Eye (tissue), 1 donor: Measurements from ENCODE around the gene HPN.
A peak's percentile ranks its signal among the peaks of the same experiment; 100 is the strongest.
"Not testable (repeated sequence)": the region's sequence is repeated elsewhere in the genome, so short reads cannot be mapped to it uniquely, and the experiment has no call there.

Experiments
- DNase-seq: peaks from one replicate; pipeline ENCODE4 v3.0.0-alpha.2; 2015

Gene HPN

DNA sequence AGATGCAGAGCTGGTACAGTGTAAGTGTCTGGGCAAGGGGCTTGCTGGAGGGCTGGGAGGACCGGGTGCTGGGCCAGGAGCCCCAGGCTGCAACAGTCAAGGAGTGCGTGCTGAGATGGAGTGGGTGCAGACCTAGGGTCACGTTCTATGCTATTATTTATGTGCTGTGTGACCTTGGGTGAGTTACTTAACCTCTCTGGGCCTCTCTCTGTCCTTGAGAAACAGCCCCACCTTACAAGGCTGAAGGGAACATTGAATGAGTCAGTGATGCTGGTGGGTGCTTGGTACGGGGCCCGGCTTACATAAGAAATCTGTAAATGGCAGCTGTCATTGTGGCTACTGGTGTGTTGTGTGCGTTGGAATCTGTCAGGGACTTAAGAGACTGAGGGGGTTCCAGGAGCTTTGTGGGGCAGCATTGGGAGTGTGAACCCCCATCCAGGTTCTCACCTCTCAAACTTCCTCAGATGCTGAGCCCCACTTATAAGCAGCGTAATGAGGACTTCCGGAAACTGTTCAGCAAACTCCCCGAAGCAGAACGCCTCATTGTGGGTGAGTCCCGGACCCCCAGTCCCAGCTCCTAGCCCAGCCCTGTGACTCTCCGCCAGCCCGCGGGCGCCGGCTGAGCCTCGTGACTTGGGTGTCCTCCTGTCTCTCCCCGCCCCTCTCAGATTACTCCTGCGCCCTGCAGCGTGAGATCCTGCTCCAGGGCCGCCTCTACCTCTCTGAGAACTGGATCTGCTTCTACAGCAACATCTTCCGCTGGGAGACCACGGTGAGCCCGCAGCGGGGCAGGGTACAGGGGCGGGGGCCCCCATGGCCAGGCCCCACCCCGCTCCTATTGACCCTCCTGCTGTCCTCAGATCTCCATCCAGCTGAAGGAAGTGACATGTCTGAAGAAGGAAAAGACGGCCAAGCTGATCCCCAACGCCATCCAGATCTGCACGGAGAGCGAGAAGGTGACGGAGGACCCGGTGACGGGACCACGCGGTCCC is 31.8 kb upstream of the HPN start:
- no peak for DNase-seq

DNA sequence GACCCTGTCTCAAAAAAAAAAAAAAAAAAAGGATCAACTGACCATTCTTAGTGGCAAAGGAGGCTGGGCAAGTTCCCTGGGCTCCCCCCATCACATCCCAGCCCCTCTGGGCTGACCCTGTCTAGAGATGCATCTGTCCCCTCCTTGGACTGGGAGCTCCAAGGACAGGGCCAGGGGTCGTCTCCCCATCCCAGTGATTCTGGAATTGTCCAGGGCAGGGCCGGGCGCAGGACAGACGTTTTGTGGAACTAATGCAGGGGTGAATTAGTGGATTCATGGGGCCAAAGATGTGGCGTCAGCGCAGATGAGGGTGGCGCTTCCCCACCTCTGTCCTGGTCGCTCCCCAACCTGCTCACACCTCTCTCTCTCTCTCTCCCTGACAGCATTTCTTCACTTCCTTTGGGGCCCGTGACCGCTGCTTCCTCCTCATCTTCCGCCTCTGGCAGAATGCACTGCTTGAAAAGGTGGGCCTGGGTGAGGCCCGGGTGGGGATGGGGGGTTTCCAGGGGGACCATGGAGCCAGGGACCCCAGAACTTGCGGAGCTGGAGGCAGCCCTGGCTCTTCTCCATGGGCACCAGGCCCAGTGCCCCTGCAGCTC is 30.3 kb upstream of the HPN start:
- DNase-seq: no peak

DNA sequence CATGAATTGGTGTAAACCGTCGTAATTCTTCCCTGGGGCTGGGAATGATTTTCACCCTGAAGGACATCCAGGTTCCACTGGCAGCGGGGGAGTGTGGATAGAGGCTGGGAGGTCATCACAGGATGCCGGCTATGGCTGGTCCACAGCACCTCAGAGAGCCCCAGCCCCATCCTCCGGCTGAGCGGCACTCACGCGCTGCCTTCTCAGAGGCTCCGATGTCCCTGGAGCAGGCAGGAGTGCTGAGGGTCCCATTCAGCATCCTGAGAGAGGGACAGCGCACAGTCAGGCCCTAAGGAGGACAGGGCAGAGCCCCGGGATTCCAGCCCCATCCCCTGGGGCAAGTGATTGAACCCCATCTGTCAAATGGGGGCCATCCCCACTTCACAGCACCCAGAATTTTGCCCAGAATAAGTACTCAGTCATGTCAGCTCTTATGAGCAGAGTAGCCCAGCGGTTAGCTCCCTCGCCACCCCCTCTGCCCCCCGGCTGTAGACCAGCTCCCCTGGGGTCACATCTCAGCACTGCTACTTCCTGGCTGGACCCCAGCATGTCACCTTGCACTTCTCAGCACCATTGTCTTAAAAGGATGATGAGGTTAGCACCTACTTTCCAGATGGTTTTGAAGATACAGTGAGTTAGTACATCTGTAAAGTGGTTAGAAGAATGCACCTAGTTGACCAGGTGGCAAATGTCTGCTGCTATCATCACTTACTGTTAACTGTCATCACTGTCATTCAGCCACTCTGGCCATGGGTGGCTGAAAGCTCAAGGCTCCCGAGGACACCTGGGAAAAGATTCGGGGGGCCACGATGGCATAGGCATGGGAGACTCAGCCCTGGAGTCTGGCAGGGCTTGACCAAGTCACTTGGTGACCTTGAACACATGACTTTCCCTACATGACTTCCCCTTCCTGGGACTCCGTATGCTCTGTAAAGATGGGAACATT is 29.5 kb upstream of the HPN start:
- DNase-seq: no peak

DNA sequence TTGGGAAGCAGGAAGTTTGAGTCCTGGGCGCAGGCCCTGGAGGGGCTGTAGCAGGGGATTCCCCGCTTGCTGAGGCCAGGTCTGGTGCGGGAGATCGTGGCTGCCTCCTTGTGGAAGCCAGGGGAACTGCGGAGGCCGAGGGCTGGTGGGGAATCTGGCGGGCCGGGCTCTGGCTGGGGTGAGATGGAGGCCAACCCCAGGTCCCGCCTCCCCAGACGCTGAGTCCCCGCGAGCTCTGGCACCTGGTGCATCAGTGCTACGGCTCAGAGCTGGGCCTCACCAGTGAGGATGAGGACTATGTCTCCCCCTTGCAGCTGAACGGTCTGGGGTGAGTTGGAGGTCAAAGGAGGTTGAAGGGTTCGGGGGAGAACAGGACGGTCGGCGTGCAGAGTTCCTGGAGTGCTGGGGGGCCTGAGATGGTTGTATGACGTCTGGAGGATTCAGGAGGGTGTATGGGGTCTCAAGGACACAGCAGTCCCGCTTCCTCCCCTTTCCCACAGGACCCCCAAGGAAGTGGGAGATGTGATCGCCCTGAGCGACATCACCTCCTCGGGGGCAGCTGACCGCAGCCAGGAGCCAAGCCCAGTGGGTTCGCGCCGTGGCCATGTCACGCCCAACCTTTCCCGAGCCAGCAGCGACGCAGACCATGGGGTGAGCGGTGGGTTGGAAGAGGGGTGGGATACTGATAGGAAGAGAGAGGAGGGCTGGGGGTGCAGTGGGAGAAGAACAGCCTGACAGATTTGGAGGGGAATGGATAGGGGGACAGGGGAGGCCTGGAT is 28.3 kb upstream of the HPN start:
- peak; percentile 86 for DNase-seq

DNA sequence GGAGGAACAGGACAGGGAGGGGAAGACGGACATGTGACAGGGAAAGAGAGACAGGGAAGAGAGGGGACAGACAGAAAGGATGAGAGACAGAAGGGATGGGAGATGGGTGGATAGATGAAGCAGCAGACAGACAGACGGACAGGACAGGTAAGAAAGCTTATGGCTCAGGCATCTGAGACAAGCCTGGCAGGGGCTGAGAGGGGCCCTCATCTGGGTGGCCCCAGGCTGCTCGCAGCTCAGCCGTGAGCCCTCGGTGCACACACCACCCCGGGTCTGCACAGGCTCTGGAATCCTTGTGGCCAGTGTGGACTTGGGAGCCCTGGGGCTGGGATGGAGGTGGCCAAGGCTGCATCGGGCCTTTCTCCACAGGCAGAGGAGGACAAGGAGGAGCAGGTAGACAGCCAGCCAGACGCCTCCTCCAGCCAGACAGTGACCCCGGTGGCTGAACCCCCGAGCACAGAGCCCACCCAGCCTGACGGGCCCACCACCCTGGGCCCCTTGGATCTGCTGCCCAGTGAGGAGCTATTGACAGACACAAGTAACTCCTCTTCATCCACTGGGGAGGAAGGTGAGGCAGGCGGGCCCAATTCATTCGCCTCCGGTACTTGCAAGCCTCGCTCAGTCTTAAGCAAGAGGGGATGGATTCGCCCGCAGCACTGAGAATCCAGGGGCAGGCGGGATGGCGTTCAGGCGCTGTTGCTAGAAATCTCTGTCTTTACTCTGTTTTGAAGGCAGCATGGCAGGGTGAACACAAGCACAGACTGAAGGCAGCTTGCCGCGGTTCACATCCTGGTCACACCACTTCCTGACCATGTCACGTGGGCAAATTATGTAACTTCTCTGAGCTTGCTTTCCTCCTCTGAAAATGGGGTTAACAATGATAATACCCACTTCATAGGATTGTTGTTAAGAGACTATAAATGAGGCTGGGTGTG is 27.4 kb upstream of the HPN start:
- DNase-seq: no peak

DNA sequence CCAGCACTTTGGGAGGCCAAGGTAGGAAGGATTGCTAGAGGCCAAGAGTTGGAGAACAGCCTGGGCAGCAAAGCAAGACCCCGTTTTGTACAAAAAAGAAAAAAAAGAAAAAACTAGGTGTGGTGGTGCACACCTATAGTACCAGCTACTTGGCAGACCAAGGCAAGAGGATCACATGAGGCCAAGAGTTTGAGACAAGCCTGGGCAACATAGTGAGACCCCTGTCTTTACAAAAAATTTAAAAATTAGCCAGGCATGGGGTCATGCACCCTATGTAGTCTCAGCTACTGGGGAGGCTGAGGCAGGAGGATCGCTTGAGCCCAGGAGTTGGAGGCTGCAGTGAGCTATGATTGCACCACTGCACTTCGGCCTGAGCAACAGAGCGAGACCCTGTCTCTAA is 26.7 kb upstream of the HPN start:
- not testable (repeated sequence) for DNase-seq

DNA sequence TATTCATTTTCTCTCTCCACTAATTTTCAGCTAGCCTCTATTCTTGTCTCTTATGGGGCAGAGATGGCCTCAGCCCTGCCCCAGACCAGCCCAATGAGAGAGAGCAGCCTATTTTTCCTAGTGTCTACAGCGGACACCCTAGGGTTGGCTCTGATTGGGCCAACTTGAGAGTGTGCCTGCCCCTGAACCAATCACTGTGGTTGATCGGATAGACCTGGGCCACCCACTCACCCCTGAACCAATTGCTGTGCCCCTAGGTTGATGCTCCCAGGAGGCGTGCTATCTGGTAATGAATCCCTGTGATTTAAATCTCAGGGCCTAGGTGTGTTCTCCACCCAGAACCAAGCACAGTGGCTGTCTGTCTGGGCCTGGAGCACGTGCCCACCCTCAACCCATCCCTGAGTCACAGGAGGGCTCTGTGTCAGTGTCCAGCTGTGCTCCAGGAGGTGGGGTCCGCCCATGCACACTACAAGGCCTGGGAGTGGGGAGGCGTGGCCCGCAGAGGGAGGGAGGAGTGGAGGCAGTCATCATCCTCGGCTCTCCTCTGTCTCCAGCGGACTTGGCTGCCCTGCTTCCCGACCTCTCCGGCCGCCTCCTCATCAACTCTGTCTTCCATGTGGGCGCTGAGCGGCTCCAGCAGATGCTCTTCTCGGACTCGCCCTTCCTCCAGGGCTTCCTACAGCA is 26.1 kb upstream of the HPN start:
- DNase-seq: no peak

DNA sequence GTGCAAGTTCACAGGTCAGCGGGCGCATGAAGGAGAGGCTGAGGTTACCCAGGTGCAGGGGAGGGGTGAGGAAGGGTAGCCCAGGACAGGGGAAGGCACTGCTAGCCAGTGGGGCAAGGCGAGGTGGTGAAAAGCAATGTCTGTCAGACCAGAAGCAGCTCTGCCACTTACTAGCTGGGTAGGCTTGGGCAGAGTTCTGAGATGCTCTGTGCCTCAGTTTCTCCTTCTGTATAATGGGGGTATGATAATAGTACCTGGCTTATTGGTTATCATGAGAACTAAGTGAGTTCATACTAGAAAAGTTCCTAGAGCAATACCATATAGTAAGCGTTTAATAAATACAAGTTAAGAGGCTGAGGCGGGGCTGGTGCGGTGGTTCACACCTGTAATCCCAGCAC is 25.6 kb upstream of the HPN start:
- DNase-seq: no peak

DNA sequence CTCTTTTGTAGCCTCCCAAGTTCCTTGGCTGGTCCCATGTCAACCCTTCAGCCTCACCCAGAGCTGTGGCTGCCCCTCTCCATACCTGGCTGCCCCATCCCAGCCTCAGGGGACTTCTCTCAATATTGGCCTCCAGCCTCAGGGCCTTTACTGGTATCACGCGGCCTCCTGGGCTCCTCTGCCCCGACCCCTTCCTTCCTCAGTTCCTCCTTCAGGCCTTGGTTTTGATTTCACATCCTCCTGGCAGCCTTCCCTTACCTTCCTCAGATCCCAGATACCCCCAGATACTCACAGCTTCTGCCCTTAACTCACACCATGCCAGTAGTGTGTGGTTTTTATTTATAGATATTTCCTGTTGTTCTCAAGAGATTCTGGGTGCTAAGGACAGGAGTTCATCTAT is 24.0 kb upstream of the HPN start:
- no peak for DNase-seq

DNA sequence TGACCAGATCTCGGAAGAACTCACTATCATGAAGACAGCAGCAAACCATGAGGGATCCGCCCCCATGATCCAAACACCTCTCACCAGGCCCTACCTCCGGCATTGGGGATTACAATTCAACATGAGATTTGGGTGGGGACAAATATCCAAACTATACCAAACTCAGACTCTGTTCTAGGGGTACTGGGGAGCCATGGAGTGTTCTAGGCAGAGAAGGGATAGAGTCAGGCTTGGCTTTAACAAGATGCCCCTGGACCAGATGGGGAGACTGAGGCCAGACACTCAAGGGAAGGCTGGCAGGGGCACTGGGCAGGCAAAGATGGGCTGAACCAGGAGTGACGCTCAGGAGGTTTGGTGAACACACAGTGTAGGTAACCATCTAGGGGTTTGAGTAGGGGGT is 23.1 kb upstream of the HPN start:
- no peak for DNase-seq

DNA sequence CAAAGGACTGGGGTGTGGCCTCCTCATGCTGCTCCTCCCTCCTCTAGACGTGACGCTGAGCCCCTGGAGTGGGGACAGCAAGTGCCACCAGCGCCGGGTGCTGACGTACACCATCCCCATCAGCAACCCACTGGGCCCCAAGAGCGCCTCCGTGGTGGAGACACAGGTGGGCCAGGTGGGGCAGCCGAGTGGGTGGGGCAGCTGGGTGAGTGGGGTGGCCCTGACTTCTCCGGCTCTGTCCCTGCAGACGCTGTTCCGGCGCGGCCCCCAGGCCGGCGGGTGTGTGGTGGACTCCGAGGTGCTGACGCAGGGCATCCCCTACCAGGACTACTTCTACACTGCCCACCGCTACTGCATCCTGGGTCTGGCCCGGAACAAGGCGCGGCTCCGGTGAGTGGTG is 22.4 kb upstream of the HPN start:
- DNase-seq: no peak

DNA sequence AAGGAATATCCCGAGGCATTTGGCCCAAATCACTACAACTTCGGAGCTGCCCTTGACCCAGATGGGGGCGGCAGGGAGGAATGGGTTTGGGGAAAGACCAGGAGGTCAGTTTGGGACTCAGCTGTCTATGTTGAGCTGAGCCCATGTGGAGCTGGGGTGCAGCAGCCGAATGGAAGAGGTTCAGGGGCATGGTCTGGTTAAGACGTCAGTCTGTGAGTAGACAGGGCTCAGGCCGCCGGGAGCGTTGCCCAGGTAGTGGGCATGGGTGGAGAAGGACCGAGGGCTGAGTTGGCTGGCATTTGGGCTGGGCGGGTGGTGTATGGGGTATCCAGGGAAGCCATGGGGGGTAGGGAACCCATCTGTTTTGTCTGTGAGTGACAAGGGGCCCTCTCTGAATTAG is 20.5 kb upstream of the HPN start:
- DNase-seq: no peak

DNA sequence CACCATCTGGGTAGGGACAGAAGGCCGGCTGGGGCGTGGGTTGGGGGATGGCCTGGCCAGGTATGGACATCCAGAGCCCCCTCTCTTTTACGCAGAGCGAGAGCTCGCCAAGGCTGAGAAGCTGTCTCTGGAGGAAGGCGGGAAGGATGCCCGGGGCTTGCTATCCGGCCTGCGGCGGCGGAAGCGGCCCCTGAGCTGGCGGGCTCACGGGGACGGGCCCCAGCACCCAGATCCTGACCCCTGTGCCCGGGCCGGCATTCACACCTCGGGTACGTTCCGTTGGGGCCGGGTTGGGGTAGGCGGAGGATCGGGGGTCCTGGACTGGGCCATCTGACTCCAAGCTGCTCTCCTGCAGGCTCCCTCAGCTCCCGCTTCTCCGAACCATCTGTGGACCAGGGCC is 19.9 kb upstream of the HPN start:
- no peak for DNase-seq

DNA sequence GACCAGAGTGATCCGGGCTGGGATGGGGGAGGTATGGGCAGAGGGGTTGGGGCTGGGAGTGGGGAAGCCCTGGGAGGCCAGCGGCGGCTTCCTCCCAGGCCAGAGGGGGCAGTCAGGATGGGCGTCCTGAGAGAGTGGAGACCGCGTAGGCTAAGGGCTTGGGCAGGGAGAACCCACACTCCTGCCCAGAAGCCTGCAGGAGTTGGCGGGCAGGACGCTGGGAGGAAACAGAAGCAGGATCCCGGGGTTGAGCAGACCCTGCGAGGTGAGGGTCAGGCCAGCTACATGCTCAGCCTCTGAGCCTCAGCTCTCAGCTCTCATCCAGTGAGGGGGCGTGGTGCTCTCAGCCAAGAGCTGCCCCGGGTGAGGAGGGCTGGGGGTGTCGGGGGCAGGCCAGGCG is 19.1 kb upstream of the HPN start:
- no peak for DNase-seq

DNA sequence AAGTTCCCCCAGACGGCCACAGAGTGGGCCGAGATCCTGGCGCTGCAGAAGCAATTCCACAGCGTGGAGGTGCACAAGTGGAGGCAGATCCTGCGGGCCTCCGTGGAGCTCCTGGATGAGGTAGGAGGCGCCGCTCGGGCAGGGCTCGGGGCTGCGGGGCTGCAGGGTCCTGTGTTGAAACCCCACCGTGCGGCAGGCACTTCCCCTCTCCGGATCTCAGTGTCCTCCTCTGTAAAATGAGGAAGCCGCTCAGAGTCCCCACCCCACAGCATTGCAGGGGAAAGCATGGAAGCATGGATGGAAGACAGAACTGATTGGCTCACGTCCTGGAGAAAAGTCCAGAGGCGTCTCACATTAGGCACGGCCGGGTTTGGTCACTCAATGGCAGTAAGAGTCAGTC is 18.1 kb upstream of the HPN start:
- no peak for DNase-seq

DNA sequence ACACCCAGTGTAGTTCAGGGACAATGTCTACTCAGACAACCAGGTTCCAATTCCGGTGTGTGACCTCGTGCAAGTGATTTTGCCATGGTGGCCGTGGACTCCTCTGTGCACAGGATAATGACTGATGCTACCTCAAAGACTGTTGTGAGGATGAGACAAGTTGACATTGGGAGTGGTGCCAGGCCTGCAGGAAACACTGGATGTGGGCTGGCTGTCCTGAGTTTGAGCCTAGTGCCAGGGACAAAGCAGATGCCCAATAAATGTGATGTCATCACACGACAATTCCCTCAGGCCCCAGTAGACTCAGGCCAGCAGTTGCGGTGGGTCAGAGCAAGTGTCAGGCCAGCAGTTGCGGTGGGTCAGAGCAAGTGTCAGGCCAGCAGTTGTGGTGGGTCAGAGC is 17.4 kb upstream of the HPN start:
- DNase-seq: no peak

DNA sequence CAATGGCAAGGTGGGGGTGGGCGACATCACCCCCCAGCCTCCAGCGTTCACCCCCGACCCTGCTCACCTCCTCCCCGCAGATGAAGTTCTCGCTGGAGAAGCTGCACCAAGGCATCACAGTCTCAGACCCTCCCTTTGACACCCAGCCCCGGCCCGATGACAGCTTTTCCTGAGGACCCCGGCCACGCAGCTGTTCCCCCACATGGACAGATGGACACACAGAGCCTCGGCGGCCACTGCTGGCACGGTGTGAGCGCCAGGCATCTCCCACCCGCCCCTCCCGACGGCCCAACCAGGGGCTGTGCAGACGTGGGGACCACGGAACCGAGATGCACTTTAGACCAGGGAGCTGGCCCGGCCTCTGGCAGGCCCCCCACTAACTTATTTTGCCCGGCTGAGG is 15.6 kb upstream of the HPN start:
- DNase-seq: no peak

DNA sequence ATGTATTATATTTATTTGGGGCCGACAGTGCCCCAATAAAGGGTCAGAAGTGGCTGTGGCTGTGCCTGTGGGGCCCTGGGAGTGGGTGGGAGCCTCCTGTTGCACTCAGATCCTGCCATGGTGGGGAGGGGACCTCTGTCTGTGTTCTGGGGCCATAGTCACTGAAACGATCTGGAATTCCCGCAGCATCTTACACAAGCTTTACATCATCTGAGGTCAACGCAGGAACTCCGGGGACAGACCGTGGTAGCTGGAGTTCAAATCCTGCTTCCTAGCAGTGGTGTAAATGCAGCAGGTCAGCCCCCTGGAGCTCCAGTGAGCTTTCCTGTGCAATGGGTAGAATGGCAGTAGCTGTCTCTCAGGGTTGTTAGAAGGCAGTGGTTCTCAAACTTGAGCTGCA is 15.1 kb upstream of the HPN start:
- no peak for DNase-seq

DNA sequence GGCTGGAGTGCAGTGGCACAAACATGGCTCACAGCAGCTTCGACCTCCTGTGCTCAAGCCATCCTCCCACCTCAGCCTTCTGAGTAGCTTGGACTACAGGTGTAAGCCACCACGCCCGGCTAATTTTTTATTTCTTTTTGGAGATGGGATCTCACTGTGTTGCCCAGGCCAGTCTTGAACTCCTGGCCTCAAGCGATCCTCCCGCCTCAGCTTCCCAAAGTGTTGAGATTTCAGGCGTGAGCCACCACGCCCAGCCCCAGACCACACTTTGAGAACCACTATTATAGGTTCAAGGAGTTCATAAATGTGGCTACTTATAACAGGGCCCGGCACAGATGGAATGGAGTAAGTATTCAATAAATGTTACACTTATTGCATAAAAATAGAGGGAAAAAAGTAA is 14.5 kb upstream of the HPN start:
- no peak for DNase-seq

DNA sequence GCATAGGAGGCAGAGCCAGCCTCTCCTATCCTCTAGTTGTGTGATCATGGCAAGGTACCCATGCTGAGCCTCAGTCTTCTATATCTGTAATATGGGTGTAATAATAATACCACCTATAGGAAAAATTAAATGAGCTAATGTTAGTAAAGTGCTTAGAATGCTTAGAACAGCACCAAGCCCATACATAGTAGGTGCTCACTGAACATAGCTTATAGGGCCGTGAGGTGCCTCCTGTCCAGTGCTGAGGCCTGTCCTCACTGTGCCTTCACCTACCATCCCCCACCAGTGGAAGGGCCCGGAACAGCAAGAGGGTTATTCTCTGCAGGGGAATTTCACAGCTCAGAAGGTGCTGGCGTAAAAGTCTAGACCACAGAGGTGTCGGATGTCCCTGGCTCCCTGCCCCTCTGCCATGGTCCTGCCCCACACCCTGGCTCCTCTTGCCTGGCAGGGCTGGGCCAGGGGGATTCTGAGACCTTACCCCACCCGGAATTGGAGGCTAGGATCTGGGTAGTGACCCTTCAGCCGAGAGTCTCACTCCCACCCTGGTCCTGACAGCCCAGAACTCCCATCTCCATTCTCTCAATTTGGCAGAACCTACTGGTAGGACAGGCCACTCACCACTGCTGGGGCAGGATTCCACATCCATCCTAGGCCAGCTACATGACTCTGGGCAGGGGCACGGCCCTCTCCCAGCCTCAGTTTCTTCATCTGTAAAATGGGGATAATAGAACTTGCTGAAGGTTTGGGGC is 13.5 kb upstream of the HPN start:
- no peak for DNase-seq
